Spleen (tissue), 11 donors: Measurements from ENCODE around the gene SMIM29. TPM values are rescaled to one million over a fixed set of nuclear protein-coding genes. Genes with fewer than 3 reads are reported as not detected.

Experiments used
- DNase-seq: peaks from one replicate; pipeline ENCODE4 v3.0.0-alpha.2; 2020
- H3K27ac ChIP-seq, 8 donors: fragments of 200-600 bp; sonication (generic) in 7 of 8; 1 replicate in 4 of 8; 2 replicates in 4 of 8; pipeline versions ENCODE4 v1.5.0 to v1.8.0; 2016 to 2021; ENCODE audit warnings: inconsistent platforms in 4 of 8, mild to moderate bottlenecking in 4 of 8, moderate library complexity in 1 of 8
- H3K27me3 ChIP-seq, 7 donors: fragments of 200-600 bp; sonication (generic) in 6 of 7; replicated peaks in 1 of 7; 1 replicate in 4 of 7; 2 replicates in 3 of 7; pipeline versions ENCODE4 v1.5.0 to v1.8.0; 2016 to 2021; ENCODE audit warnings: inconsistent platforms in 3 of 7, mild to moderate bottlenecking in 1 of 7
- H3K36me3 ChIP-seq, 6 donors: fragments of 200-600 bp; sonication (generic) in 5 of 6; 1 replicate in 4 of 6; 2 replicates in 2 of 6; pipeline versions ENCODE4 v1.5.0 to v1.8.0; 2016 to 2021; ENCODE audit warnings: inconsistent platforms in 2 of 6
- H3K4me1 ChIP-seq, 6 donors: fragments of 200-600 bp; sonication (generic) in 5 of 6; 1 replicate in 3 of 6; 2 replicates in 3 of 6; pipeline versions ENCODE4 v1.5.0 to v1.8.0; 2016 to 2021; ENCODE audit warnings: inconsistent platforms in 3 of 6
- H3K4me3 ChIP-seq, 8 donors: fragments of 200-600 bp; sonication (generic) in 7 of 8; 1 replicate in 4 of 8; 2 replicates in 4 of 8; pipeline versions ENCODE4 v1.5.0 to v1.8.0; 2016 to 2021; ENCODE audit warnings: inconsistent platforms in 4 of 8, mild to moderate bottlenecking in 4 of 8, moderate library complexity in 2 of 8
- H3K9me3 ChIP-seq, 8 donors: fragments of 200-600 bp; sonication (generic) in 7 of 8; 1 replicate in 4 of 8; 2 replicates in 4 of 8; pipeline versions ENCODE4 v1.5.0 to v1.8.0; 2016 to 2021; ENCODE audit warnings: inconsistent platforms in 4 of 8
- POLR2A ChIP-seq, 3 donors: fragments of 450-650 bp; IDR thresholded peaks; one replicate each; pipeline ENCODE4 v1.5.1; 2017; ENCODE audit warnings: antibody characterized with exemption in 3 of 3, mild to moderate bottlenecking in 1 of 3
- POLR2AphosphoS5 ChIP-seq, 3 donors: sonication (generic); formaldehyde crosslinking; IDR thresholded peaks; one replicate each; pipeline ENCODE4 v1.5.1; 2017; ENCODE audit warnings: antibody characterized with exemption in 3 of 3
- WGBS, 5 donors: extraction: QIAGEN DNeasy Blood & Tissue Kit in 3 of 5; methylation state at CpG; one replicate each; pipeline versions ENCODE4 v1.1.5 to v1.1.7; 2013 to 2018; 5-methylcytosine and 5-hydroxymethylcytosine counted together
- intact Hi-C: fragments of 100-400 bp; cut with DNase I; formaldehyde crosslinking; loops from one replicate; pipeline ENCODE4 v1.15.0; 2023; ENCODE audit warnings: low total_unique reads
- polyA plus RNA-seq, 3 donors: library from polyadenylated mRNA; stranded (reverse); fragments of 200-250 nt; gene quantifications; one replicate each; pipeline ENCODE4 v1.2.1, GENCODE V29; 2013
- total RNA-seq, 7 donors: library from RNA; depleted of rRNA in 3 of 7; stranded (reverse); fragments of >200 nt in 3 of 7; fragmentation: NEBNext Ultra II Directional in 4 of 7; extraction: Animal tissue kit (Norgen Biotek cat#: 25700) in 4 of 7; gene quantifications; one replicate each; pipeline versions ENCODE4 v1.1.0 to v1.2.1, GENCODE V29; 2016 to 2021
- TF ChIP-seq, protein P1 (sequence below), 11 experiments: fragments of 200-600 bp in 7 of 11; fragments of 450-650 bp in 4 of 11; sonication (generic) in 4 of 11; IDR thresholded peaks in 8 of 11; conservative IDR thresholded peaks in 3 of 11; 1 replicate in 7 of 11; 2 replicates in 4 of 11; pipeline versions ENCODE4 v1.4.0 to v1.8.0; 2016 to 2021; ENCODE audit warnings: antibody characterized with exemption in 11 of 11, inconsistent platforms in 4 of 11, mild to moderate bottlenecking in 1 of 11
- donor health status: healthy with polysubstance abuse.
- donor health status: DM: no; HTN: no; CAD: no; lungs with moderate emphysema.
- donor health status: DM: no; HTN: no; CAD: no.
- donor health status: Bipolar disorder and iron deficiency.
- donor health status: healthy.
- donor health status: DM: no; HTN: no; CAD: no.
- donor health status: DM: yes; HTN: yes; CAD: no.

SMIM29 gene
- total and polyA plus RNA-seq, 10 donors, result 24.7 to 73.7 (median 36.4) TPM

- TF ChIP-seq POLR2AphosphoS5 (IDR thresholded peaks at IDR 0.05) (no peak), POLR2A (IDR thresholded peaks at IDR 0.05) (no peak)
- TF ChIP-seq, protein P1, sequence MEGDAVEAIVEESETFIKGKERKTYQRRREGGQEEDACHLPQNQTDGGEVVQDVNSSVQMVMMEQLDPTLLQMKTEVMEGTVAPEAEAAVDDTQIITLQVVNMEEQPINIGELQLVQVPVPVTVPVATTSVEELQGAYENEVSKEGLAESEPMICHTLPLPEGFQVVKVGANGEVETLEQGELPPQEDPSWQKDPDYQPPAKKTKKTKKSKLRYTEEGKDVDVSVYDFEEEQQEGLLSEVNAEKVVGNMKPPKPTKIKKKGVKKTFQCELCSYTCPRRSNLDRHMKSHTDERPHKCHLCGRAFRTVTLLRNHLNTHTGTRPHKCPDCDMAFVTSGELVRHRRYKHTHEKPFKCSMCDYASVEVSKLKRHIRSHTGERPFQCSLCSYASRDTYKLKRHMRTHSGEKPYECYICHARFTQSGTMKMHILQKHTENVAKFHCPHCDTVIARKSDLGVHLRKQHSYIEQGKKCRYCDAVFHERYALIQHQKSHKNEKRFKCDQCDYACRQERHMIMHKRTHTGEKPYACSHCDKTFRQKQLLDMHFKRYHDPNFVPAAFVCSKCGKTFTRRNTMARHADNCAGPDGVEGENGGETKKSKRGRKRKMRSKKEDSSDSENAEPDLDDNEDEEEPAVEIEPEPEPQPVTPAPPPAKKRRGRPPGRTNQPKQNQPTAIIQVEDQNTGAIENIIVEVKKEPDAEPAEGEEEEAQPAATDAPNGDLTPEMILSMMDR (IDR thresholded peaks at IDR 0.05 in 8 of 11, conservative IDR thresholded peaks at IDR 0.05 in 3 of 11), result no peak
- 81 to 100% (median 97%) methylated on average over 4 of the region's 4 CpGs for WGBS, 5 donors
- intact Hi-C loops, result no loop called here
Measured at GRCh38 chr6:34204693-34205092, 44.1 kb downstream of the SMIM29 start.

DNA sequence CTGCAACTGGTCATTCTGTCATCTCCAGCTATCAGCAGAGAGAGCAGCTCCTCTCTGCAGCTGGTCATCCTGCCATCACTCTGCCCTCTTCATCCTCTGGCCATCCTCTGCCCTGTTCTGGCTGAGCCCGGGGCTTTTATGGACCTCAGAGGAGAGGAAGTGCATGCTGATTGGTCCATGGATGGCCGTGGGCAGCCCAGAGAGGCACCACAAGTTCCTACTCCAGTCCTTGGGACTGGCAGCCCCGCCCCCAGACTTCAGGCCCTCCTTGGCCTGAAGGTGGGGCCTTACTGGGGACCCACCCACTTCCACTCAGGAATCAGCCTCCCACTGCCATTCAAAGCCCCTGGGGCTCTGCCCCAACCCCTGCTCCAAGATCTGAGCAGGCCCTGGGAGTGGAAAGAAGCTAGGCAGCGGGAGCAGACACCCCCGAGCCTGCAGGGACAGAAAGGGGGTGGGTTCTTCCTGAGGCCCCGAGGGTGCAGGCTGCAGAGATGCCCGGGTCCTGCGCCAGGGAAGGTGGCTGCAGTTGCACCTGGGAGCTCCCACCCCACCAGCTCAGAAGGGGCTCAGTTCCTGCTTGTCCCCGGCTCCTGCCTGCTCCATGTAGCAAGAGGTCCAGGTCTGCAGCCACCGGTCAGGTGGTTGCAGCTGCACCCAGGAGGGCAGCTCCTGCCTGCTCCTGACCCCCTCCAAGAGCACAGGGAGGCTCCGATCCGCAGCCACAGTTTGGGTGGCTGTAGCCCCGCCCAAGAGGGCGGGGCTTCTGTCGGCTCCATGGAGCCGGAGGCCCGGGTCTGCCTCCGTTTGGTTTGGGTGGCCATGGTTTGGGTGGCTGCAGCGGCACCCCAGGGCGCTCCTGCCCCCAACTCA, 46.2 kb downstream of the SMIM29 start:
- intact Hi-C loops, result no loop called here
- Histone ChIP-seq H3K4me3 (no peak overlapping the region), H3K27me3 (peaks cover 0 to 2% (median 0%) of the 10 kb centered on the region in 7 donors), H3K36me3 (no peaks in the 10 kb centered on the region), H3K27ac (no peak overlapping the region), H3K4me1 (no peaks in the 10 kb centered on the region), H3K9me3 (no peaks in the 10 kb centered on the region)
- TF ChIP-seq POLR2A (IDR thresholded peaks at IDR 0.05) (no peak), POLR2AphosphoS5 (IDR thresholded peaks at IDR 0.05) (no peak)
- TF ChIP-seq, protein P1 (IDR thresholded peaks at IDR 0.05 in 8 of 11, conservative IDR thresholded peaks at IDR 0.05 in 3 of 11), result no peak
- DNase-seq, result no peak
- 73 to 87% (median 84%) methylated on average over 10 to 20 of the region's 20 CpGs for WGBS, 5 donors

More at GRCh38 chr6:34204693-34205092, 44.1 kb downstream of the SMIM29 start:
- Histone ChIP-seq H3K36me3 (no peaks in the 10 kb centered on the region), H3K4me1 (no peaks in the 10 kb centered on the region), H3K4me3 (no peak overlapping the region), H3K9me3 (no peaks in the 10 kb centered on the region), H3K27ac (no peak overlapping the region), H3K27me3 (no peaks in the 10 kb centered on the region)
- no peak for DNase-seq

GRCh38 chr6:34201455-34202107, 47.2 kb downstream of the SMIM29 start:
- WGBS, 5 donors, result 92 to 98% (median 97%) methylated on average over 4 of the region's 4 CpGs
- Histone ChIP-seq H3K27ac (no peak overlapping the region), H3K9me3 (no peaks in the 10 kb centered on the region), H3K4me3 (no peak overlapping the region), H3K27me3 (peaks cover 0 to 6% (median 0%) of the 10 kb centered on the region in 7 donors), H3K4me1 (peaks cover 2 to 3% (median 3%) of the 10 kb centered on the region in 6 donors), H3K36me3 (no peaks in the 10 kb centered on the region)
- intact Hi-C loops, result no loop called here
- TF ChIP-seq, protein P1 (IDR thresholded peaks at IDR 0.05 in 8 of 11, conservative IDR thresholded peaks at IDR 0.05 in 3 of 11), result no peak
- TF ChIP-seq POLR2A (IDR thresholded peaks at IDR 0.05), result no peak
- no peak for TF ChIP-seq POLR2AphosphoS5 (IDR thresholded peaks at IDR 0.05)
- DNase-seq, result no peak
